ENCODE data around the gene LEPR. TPM values are rescaled to one million over a fixed set of nuclear protein-coding genes. Genes with fewer than 3 reads are reported as not detected.

LEPR gene
- total and polyA plus RNA-seq, 12 donors, result 3.8 to 16.2 (median 6.8) TPM

DNA sequence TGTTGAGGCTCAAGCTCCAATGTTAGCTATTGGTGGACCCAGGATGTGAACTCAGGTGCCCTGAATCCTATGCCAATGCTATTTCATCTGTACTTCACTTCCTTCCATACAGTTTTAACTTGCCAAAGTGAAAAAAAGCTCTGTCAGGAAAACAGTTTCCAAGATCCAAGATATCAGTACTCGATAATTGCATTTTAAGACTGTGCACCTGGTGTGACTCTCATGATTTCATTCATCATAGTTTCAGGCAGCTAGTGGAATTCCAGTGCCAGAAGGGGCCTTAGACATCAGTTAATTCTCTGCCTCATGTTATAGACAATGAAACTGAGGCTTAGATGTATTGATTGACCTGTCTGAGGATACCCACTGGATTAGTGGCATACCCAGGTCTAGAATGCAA, 26.5 kb upstream of the LEPR start:
- WGBS, 4 donors, result 88 to 95% (median 94%) methylated on average over 1 of the region's 1 CpG
- intact Hi-C loops (cut with DNase I), result no loop called here
- DNase-seq, result no peak
- Histone ChIP-seq H3K9me3 (replicated peaks in 1 of 3) (no peaks in the 10 kb centered on the region), H3K27me3 (no peaks in the 10 kb centered on the region), H3K27ac (no peak overlapping the region), H3K4me3 (no peak overlapping the region), H3K36me3 (replicated peaks in 1 of 2) (peaks cover 0 to 15% of the 10 kb centered on the region in 2 donors), H3K4me1 (replicated peaks in 1 of 2) (no peaks in the 10 kb centered on the region)
- TF ChIP-seq POLR2A (IDR thresholded peaks at IDR 0.05), result no peak
- TF ChIP-seq, protein P1, sequence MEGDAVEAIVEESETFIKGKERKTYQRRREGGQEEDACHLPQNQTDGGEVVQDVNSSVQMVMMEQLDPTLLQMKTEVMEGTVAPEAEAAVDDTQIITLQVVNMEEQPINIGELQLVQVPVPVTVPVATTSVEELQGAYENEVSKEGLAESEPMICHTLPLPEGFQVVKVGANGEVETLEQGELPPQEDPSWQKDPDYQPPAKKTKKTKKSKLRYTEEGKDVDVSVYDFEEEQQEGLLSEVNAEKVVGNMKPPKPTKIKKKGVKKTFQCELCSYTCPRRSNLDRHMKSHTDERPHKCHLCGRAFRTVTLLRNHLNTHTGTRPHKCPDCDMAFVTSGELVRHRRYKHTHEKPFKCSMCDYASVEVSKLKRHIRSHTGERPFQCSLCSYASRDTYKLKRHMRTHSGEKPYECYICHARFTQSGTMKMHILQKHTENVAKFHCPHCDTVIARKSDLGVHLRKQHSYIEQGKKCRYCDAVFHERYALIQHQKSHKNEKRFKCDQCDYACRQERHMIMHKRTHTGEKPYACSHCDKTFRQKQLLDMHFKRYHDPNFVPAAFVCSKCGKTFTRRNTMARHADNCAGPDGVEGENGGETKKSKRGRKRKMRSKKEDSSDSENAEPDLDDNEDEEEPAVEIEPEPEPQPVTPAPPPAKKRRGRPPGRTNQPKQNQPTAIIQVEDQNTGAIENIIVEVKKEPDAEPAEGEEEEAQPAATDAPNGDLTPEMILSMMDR (IDR thresholded peaks at IDR 0.05), result no peak

DNA sequence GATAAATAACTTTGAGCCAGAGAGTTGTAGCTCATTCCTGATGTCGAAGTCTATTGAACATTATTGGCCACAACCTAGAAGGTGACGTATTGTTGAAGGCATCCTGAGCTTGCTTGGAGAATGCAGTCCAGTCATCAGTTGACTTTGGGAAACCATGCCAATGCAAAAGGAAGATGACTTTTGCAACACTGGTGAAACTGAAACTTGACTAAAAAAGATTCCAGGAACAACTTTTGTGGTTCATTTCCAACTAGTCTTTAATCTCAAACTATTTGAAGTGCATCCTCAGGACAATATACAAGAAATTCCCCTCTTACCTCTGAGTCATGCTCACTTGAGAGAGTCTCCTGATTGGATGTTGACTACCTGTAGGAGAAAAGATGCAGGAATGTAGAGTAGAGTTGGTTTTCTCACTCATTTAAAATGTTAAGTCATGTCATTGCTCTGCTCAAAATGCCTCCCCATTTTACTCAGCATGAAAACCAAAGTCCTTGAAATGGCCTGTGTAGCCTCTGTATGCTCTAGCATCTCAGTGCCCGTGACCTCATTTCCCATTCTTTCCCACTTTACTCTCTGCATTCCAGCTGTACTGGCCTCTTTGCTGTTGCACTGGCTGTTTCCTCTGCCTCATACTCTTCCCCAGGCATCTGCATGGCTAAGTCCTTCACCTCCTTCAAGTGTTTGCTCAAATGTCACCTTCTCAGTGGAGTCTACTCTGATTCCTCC, 24.4 kb upstream of the LEPR start:
- DNase-seq, result no peak
- TF ChIP-seq POLR2A (IDR thresholded peaks at IDR 0.05), result no peak
- TF ChIP-seq, protein P1 (IDR thresholded peaks at IDR 0.05), result no peak
- Histone ChIP-seq H3K9me3 (replicated peaks in 1 of 3) (no peaks in the 10 kb centered on the region), H3K27me3 (no peaks in the 10 kb centered on the region), H3K4me1 (replicated peaks in 1 of 2) (no peaks in the 10 kb centered on the region), H3K4me3 (no peak overlapping the region), H3K36me3 (replicated peaks in 1 of 2) (peaks cover 0 to 15% of the 10 kb centered on the region in 2 donors), H3K27ac (no peak overlapping the region)
- intact Hi-C loops (cut with DNase I), result no loop called here
- WGBS, 4 donors, result 84 to 92% (median 86%) methylated on average over 3 of the region's 3 CpGs

DNA sequence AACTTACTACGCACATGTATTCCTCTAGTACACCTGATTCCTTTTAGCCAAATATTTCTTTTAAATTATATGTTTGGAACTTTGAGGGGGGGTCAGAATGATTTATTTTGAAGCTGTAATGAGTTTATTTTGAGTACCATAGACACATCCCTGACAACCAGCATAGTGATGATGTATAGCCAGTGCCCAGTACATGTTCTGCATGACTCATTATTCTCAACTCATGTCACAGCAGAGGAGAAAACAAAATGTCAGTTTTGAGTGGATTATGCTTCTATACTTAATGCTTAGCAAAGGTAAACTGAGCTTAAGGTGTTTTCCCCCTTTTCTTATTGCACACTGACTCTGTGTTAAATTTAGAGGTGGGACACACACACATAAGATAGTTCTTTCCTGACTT, 22.4 kb upstream of the LEPR start:
- Histone ChIP-seq H3K9me3 (replicated peaks in 1 of 3) (no peaks in the 10 kb centered on the region), H3K4me3 (no peak overlapping the region), H3K36me3 (replicated peaks in 1 of 2) (peaks cover 0 to 15% of the 10 kb centered on the region in 2 donors), H3K27me3 (no peaks in the 10 kb centered on the region), H3K27ac (no peak overlapping the region), H3K4me1 (replicated peaks in 1 of 2) (no peaks in the 10 kb centered on the region)
- intact Hi-C loops (cut with DNase I), result no loop called here
- 89 to 100% (median 99%) methylated on average over 1 of the region's 1 CpG for WGBS, 4 donors
- TF ChIP-seq POLR2A (IDR thresholded peaks at IDR 0.05), result no peak
- TF ChIP-seq, protein P1 (IDR thresholded peaks at IDR 0.05), result no peak
- no peak for DNase-seq

DNA sequence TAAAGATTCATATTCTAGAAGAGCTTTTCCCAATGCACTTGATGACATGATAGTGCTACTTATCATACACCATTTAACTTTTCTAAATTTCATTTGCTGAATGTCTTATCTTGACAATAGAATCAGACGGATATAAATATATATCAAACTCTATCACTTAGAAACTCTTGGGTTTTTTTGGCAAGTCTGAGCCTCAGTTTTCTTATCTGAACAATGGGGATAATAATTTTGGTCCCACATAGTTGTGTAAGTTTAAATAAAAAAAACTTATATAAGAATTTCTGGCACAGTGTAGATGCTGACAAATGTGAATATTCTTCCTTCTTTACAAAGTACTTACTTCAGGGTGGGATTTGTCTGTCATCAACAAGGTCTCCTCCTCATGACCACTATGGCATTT, 21.5 kb upstream of the LEPR start:
- WGBS, 4 donors, result 90 to 92% (median 91%) methylated on average over 1 of the region's 1 CpG
- no peak overlapping the region for H3K27ac ChIP-seq
- no peaks in the 10 kb centered on the region for H3K9me3 ChIP-seq (replicated peaks in 1 of 3)
- intact Hi-C loops (cut with DNase I), result no loop called here
- TF ChIP-seq POLR2A (IDR thresholded peaks at IDR 0.05), result no peak
- TF ChIP-seq, protein P1 (IDR thresholded peaks at IDR 0.05), result no peak
- H3K36me3 ChIP-seq (replicated peaks in 1 of 2), result peaks cover 0 to 15% of the 10 kb centered on the region in 2 donors
- DNase-seq, result no peak
- no peaks in the 10 kb centered on the region for H3K27me3 ChIP-seq
- no peak overlapping the region for H3K4me3 ChIP-seq
- no peaks in the 10 kb centered on the region for H3K4me1 ChIP-seq (replicated peaks in 1 of 2)

Measured in adrenal gland (tissue), 12 donors.